COLO668 (cell line): Measurements from ENCODE around the gene IQCM.

ENCODE experiments used
- DNase-seq: peaks from one replicate; lab custom pipeline; 2025; ENCODE audit not compliant: unreplicated experiment; lab: John Stamatoyannopoulos, UW

IQCM gene

DNA sequence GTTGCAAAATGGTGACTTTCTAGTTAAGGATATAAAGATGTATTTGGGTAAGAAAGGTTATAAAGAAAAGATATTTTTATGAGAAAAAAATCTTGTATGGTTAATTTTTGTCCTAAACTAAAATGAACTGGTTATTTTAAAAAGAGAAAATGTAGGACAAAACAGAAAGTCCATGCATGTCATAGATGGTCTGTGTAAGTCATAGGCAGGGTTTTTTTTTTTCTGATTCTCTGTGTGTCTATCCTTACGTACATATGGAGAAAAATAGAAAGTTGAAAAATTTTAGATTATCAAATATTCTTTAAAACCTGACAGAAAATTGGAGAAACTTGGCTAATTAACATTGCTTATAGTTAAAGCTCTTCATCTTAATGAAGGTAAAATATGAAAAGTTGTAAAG, 493.4 kb downstream of the IQCM start:
- DNase-seq: no peak

GRCh38 chr4:149321438-149321837, 494.2 kb downstream of the IQCM start:
- DNase-seq: no peak

DNA sequence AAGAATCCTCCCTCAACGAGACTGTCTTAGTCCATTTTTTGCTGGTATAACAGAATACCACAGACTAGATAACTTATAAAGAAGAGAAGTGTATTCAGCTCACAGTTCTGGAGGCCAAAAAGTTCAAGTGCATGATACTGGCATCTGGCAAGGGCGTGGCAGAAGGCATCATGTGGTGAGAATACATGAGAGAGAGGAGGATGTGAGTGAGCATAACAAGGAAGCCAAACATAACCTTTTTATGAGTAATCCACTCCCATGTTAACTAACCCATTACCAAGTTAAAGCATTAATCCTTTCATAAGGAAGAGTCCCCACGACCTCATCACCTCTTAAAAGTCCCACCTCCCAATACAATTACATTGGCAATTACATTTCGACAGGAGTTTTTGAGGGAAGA, 504.6 kb downstream of the IQCM start:
- no peak for DNase-seq

DNA sequence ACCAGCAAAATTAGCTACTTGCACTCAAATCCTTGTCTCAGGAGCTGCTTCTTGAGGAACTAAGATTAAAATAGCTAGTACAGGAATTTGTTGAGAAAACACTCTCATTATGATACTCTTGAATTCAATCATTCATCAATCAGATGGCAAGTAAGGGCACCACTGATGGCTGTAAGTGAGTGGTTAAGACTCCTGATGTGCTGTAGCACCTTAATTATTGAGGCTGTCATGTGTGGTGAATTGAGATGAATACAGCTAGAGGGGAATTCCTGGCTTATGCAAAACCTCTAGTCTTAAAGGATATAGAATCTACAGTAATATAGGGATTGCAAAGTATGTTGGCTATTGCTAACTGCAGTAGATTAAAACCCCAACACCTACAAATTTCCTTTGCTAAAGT, 509.1 kb downstream of the IQCM start:
- no peak for DNase-seq
